Myocyte (in vitro differentiated cells): ENCODE results near the gene SNX20. TPM values are rescaled to one million over a fixed set of nuclear protein-coding genes. Genes with fewer than 3 reads are reported as not detected.

Experiments
- DNase-seq: peaks from one replicate; pipeline ENCODE4 v3.0.0-alpha.2; 2012; ENCODE audit warnings: low read depth
- total RNA-seq: library from RNA; depleted of rRNA; stranded (reverse); fragments of >200 nt; gene quantifications from 2 replicates; pipeline ENCODE4 v1.2.3, GENCODE V29; 2014

SNX20 gene
- total RNA-seq, 1 donor from 2014 or later, result 1.1 TPM

- DNase-seq, result no peak
These were observed 24.5 kb upstream of the SNX20 start for GRCh38 chr16:50705436-50706110.

- no peak for DNase-seq
These were observed 23.1 kb upstream of the SNX20 start for GRCh38 chr16:50704245-50704644.

DNA sequence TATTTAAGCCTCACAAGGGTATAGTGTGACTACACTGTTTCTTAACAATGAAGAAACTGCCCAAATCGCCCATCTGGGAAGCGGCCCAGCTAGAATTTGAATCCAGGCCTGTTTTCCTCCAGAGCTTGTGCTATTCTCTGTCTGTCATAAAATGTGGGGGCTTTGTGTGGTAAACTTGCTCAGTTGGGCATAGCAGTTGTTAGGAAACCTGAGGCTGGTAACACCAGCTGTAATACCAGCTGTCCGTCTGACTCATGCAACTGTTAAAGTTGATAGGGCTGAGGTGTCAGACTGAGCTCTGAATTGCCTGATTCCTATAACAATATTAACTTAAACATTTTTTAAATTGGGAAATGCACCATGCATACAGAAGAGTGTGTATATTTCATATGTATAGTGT is 21.6 kb upstream of the SNX20 start:
- peak; percentile 97 for DNase-seq

GRCh38 chr16:50699326-50700159 is 18.4 kb upstream of the SNX20 start:
- DNase-seq, result no peak

DNA sequence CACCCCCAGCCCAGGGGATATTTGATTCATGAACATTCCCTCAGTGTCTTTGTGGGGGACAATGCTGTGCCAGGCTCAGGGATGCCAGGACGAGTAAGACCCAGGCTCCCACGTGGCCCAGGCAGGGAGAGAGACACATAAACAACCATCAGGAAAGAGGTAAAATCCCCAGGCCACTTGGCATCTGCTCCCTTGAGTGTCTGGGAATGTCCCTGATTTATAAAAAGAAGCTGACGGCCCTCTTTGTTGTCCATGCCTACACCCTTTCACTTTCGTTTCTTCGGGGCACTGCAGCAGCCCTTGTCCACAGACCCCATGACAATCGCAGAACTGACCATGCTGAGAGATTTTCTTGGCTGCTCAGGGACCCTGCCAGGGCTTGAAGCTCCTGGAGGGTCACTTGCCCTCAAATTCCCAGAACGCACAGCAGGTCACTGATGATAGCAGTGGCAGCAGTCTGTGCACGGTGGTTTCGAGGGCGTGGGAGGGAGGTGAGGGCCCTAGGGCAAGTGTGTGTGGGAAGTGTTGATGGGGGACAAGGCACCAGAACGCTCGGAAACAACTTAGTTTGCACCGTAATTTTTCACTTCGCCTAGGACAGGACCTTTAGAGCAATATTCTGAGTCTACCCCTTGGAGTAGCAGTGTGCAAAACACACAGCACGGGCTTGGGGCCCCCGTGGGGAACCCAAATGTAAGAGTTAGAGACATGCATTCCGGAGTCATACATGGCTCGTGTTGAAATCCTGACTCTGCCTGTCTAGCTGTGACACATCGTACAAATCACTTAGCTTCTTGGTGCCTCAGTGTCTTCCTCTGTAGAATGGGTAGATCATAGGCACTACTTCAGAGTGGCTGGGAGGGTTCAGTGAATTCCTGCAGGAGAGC is 17.0 kb upstream of the SNX20 start:
- DNase-seq, result peak; percentile 88

- no peak for DNase-seq
These were observed 16.3 kb upstream of the SNX20 start for GRCh38 chr16:50697421-50697715.

GRCh38 chr16:50696575-50697420 is 15.7 kb upstream of the SNX20 start:
- peak; percentile 82 for DNase-seq

GRCh38 chr16:50696126-50696525 is 15.0 kb upstream of the SNX20 start:
- no peak for DNase-seq

GRCh38 chr16:50695017-50696000 is 14.2 kb upstream of the SNX20 start:
- no peak for DNase-seq

GRCh38 chr16:50694206-50694605 is 13.1 kb upstream of the SNX20 start:
- DNase-seq, result no peak

DNA sequence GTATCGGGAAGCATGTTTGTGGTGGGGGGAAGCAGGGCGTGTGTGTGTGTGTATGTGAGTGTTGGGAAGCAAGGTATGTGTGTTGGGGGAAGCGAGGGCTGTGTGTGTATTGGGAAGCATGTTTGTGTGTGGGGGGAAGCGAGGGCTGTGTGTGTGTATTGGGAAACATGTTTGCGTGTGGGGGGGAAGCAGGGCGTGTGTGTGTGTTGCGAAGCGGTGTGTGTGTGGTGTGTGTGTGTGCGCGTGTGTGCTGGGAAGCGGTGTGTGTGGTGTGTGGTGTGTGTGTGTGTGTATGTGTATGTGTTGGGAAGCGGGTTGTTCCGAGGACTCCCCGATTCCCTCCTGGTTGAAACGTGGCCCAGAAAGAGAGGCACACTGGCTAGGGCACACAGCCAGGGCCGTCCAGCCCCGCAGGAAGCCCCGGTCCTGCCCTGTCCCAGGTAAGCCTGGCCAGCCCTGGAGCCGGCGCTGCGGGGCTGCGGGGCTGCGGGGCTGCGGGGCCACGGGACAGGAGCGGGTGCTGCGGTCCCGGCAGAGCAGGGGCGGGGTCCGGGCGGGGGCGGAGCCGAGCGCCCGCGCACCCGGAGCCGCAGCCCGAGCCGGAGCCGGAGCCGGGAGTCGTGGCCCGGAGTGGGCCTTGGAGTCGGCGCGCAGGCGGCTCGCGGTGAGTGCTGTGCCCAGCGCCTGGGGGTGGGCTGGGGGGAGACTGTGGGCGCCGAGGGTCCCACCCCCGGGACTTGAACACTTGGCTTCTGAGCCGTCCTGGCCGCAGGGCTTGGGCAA is 12.1 kb upstream of the SNX20 start, which contains the start of gene NOD2:
NOD2 (plus strand) TSS at position 608 of the 783 bp plus-strand sequence. CDS start 5,890 bp downstream, outside the sequence.
- no peak for DNase-seq

DNA sequence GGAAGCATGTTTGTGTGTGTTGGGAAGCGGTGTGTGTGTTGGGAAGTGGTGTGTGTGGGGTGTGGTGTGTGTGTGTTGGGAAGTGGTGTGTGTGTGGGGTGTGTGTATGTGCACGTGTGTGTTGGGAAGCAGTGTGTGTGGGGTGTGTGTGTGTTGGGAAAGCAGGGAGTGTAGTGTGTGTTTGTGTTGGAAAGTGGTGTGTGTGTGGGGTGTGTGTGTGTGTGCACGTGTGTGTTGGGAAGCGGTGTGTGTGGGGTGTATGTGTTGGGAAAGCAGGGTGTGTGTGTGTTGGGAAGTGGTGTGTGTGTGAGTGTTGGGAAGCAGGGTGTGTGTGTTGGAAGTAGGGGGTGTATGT is 11.5 kb upstream of the SNX20 start:
- no peak for DNase-seq

- no peak for DNase-seq
These were observed 9.1 kb upstream of the SNX20 start for GRCh38 chr16:50690177-50690576.

- DNase-seq, result no peak
These were observed 7.8 kb upstream of the SNX20 start for GRCh38 chr16:50688867-50689266.

- DNase-seq, result no peak
These were observed 7.0 kb upstream of the SNX20 start for GRCh38 chr16:50688083-50688482.

- no peak for DNase-seq
These were observed 4.5 kb upstream of the SNX20 start for GRCh38 chr16:50685462-50686063.

GRCh38 chr16:50684823-50685461 is 3.8 kb upstream of the SNX20 start:
- DNase-seq, result no peak
